GM21381 (cell line): Measurements from ENCODE around the gene IL9.

Experiments used
- ATAC-seq: cut with Tn5 transposase; IDR thresholded peaks from one replicate; pipeline ENCODE4 v1.9.1; 2021; ENCODE audit warnings: mild to moderate bottlenecking, moderate library complexity; ENCODE audit not compliant: unreplicated experiment

Gene IL9

GRCh38 chr5:135894276-135894675 is 1.4 kb downstream of the IL9 start:
- no peak for ATAC-seq

GRCh38 chr5:135891791-135892190 is 3.9 kb downstream of the IL9 start:
- ATAC-seq: no peak

- no peak for ATAC-seq
Observed at GRCh38 chr5:135891268-135891667, 4.4 kb downstream of the IL9 start.

GRCh38 chr5:135890867-135891266 is 4.8 kb downstream of the IL9 start:
- peak; percentile 68 for ATAC-seq

- ATAC-seq: no peak
Observed at GRCh38 chr5:135890296-135890695, 5.3 kb downstream of the IL9 start.

- no peak for ATAC-seq
Observed at GRCh38 chr5:135887881-135888614, 7.6 kb downstream of the IL9 start.

GRCh38 chr5:135887447-135887864 is 8.2 kb downstream of the IL9 start:
- peak; percentile 83 for ATAC-seq

- ATAC-seq: no peak
Observed at GRCh38 chr5:135886136-135886535, 9.5 kb downstream of the IL9 start.

GRCh38 chr5:135885031-135885430 is 10.6 kb downstream of the IL9 start:
- no peak for ATAC-seq

GRCh38 chr5:135883441-135883840 is 12.2 kb downstream of the IL9 start:
- ATAC-seq: no peak

GRCh38 chr5:135883026-135883425 is 12.6 kb downstream of the IL9 start:
- no peak for ATAC-seq

GRCh38 chr5:135881819-135882218 is 13.8 kb downstream of the IL9 start:
- ATAC-seq: no peak

- ATAC-seq: no peak
Observed at GRCh38 chr5:135881244-135881643, 14.4 kb downstream of the IL9 start.

- no peak for ATAC-seq
Observed at GRCh38 chr5:135880801-135881200, 14.8 kb downstream of the IL9 start.

- no peak for ATAC-seq
Observed at GRCh38 chr5:135880278-135880677, 15.4 kb downstream of the IL9 start.

GRCh38 chr5:135879591-135879990 is 16.1 kb downstream of the IL9 start:
- no peak for ATAC-seq

- ATAC-seq: no peak
Observed at GRCh38 chr5:135878156-135878620, 17.5 kb downstream of the IL9 start.

GRCh38 chr5:135877570-135878155 is 18.0 kb downstream of the IL9 start:
- ATAC-seq: no peak

GRCh38 chr5:135876146-135876545 is 19.5 kb downstream of the IL9 start:
- no peak for ATAC-seq

GRCh38 chr5:135875567-135875966 is 20.1 kb downstream of the IL9 start:
- ATAC-seq: no peak

- no peak for ATAC-seq
Observed at GRCh38 chr5:135874461-135874860, 21.2 kb downstream of the IL9 start.

- no peak for ATAC-seq
Observed at GRCh38 chr5:135873831-135874230, 21.8 kb downstream of the IL9 start.
